GM18502 (cell line): Measurements from ENCODE around the gene SH3GL2.

Experiments
- ATAC-seq: cut with Tn5 transposase; IDR thresholded peaks from one replicate; pipeline ENCODE4 v1.9.1; 2021; ENCODE audit warnings: mild to moderate bottlenecking; ENCODE audit not compliant: unreplicated experiment, poor library complexity

SH3GL2 gene

DNA sequence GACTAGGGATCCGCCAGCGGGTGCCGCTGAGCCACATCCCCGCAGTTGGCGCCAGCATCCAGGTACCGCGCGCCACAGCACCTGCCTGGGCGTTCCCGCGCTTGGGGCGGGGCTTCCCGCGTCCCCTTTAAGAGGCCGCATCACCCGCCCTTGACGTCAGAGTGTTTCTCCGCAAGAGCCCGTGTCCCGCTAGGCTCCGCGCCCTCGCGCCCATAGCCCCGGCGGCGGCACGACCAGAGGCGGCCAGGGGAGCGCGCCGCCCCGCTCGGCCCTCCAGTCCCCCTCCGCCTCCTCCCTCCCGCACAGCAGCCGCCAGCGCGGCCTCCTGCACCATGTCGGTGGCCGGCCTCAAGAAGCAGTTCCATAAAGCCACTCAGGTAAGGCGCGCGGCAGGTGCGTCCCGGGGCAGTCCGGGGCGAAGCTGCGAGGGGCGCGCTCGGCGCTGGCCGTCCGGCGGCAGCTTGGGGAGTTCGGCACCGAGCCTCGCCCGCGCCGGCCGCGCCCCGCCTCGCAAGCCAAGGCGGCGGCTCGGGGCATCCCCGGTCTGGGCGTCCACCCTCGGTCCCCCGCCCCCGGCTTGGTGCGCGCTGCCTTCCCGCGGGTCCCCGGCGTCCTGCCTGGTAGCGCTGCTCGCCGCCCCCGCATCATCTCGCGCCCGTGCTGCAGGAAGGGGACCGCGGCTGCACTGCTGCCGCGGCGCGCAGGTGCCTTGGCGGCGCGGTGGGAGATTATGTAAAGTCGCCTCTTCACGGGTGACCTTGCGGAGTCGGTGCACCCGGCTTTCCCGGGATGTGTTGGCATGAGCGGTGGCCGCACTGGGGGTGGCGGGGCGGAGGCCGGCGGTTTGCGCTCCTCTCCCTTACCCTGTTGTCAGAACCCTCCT is at the start of gene SH3GL2:
Gene SH3GL2 (plus strand): TSS at position 156 of the 883 bp plus-strand sequence.
- peak; percentile 58 for ATAC-seq

DNA sequence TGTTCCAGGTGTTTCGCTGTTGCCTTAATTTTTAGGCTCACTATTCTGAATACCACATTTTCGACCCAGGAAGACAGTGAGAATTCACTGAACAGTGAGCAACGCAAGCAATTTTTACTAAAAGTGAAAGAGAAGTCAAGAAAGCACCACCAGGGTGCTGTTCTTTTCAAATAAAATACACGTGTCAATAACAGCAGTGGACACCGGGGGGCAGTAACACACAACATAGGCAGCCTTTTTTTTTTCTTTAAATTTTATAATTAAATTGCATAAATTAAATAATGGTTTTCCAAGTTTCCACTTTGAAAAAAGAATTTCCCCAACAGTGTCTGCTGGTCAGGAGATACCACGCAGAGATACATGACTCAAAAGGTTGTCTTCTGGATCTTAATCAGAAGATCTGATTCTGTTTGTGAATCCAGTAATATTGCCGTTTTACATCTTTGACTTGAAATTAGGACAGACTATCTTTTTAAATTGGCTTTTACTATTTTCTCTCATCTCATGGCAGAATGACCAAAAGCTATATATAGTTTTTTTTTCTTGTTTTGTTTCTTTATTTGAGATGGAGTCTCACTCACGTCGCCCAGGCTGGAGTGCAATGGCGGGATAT is 47.1 kb upstream of the SH3GL2 start:
- peak; percentile 96 for ATAC-seq

GRCh38 chr9:17532461-17532860 is 46.4 kb upstream of the SH3GL2 start:
- ATAC-seq: no peak

DNA sequence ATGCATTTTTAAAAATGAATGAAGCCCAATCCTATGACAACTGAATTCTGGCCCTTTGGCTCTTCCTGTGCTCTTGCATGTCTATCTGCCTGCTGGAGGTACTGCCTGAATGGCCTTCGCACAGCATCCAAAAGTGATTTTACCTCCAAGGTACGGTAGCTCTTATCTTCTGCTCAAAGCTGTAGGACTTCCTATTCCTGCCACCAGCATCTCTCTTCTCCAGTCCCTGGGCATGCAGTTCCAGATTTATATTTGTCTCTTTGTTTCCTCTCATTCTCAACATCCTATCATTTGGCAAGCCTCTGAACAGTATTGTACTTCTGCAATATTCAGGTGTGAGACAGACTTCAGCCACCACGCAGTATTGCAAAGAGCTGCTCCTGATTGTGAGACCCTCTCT is 43.7 kb upstream of the SH3GL2 start:
- ATAC-seq: no peak

DNA sequence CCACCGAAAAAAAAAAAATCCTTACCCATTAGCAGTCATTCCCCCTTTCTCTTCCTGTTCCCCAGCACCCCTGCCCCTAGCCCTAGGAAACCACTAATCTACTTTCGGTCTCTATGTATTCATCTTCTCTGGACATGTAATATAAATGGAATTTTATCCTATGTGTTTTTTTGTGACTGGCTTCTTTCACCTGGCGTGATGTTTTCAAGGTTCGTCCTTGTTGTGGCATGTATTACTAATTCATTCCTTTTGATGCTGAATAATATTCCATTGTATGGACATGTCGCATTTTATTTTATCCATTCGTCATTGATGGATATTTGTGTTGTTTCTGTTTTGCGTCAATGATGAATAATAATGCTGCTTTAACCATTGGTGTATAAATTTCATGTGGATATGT is 42.8 kb upstream of the SH3GL2 start:
- ATAC-seq: no peak

- no peak for ATAC-seq
These were observed 27.8 kb upstream of the SH3GL2 start for GRCh38 chr9:17551023-17551422.

DNA sequence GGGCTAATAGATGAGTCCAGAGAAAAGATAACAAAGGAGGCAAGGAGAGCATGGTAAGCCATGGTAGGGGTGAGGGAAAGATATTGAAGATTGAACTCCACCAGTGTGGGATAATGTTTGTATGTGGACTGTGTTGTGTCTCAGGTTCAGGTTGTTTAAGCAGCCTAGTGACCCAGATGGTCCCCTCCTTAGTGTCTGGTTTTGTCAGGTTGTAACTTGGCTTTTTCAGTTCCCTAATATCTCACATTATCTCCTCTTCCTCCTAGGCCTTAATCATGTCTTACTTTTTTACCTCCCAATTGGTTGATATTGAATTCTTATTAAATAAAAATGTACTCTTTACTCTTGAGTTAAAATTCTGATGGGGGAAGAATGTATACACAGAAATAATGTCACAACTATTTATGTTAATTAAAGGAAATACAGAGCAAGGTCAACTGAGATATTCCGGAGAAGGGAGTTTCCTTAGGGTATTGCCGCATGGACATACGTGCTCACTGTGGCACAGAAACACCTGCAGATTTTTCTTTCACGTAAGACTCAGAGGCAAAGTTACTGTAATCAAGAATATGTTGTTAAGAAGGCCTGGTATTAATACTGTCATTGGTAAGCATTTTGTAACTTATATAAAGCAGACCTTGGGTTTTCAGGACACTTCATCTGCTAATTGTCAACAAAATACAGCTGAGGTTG is 23.4 kb upstream of the SH3GL2 start:
- ATAC-seq: no peak

- ATAC-seq: no peak
These were observed 22.6 kb upstream of the SH3GL2 start for GRCh38 chr9:17556255-17556654.

- no peak for ATAC-seq
These were observed 21.9 kb upstream of the SH3GL2 start for GRCh38 chr9:17556935-17557334.

GRCh38 chr9:17571825-17572224 is 7.0 kb upstream of the SH3GL2 start:
- no peak for ATAC-seq

- ATAC-seq: no peak
These were observed 4.5 kb upstream of the SH3GL2 start for GRCh38 chr9:17574342-17574741.

DNA sequence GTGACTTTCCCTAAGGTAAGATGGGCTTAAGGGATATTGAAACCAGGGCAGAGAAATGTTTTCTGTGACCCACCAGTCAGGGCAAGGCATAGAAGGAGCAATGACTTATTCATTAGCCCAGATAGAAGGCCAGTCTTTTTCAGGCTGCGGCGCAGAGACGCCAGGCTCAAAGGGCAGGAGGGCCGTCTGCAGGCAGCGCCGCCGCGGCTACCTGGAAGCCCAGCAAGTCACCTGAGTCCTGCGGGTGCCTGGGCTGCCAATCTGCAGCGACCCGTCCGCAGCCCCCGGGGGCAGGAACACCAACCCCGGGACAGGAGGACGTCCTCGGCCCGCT is 322 bp upstream of the SH3GL2 start:
- ATAC-seq: peak; percentile 7

DNA sequence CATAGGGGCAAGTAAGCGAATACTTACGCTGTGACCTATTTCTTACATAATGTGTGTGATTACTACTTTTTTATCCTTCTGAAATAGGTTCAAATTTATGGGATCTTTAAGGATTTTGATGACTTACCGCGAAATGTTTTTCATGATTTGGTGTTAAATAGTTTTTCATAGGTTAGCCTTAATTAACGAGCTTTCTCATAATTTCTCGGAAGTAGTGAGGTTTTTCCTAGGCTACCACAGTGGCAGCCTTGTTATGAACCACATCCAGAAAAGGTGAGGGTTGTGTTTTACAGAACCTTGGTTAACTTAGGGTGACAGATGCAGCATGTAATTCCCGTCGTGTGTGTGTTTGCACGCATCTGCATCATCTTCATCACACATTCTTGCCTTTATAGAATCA is 1.3 kb downstream of the SH3GL2 start:
- ATAC-seq: no peak

DNA sequence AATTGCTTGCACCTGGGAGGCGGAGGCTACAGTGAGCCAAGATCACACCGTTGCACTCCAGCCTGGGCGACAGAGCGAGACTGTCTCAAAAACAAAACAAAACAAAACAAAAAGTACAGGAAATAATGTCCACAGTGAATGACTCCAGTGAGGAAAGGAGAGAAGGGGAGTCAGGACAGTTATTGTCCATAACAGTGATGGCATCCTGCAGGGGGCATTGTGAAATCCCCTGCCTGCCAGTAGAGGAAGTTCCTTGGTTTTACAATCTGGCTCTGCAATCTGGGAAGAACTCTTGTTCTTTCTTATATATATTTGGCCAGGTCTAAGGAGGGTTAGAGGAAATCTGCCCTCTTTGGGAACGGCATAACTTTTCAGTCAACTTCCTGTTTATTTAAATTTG is 8.2 kb downstream of the SH3GL2 start:
- ATAC-seq: no peak

GRCh38 chr9:17588395-17588794 is 9.5 kb downstream of the SH3GL2 start:
- no peak for ATAC-seq

DNA sequence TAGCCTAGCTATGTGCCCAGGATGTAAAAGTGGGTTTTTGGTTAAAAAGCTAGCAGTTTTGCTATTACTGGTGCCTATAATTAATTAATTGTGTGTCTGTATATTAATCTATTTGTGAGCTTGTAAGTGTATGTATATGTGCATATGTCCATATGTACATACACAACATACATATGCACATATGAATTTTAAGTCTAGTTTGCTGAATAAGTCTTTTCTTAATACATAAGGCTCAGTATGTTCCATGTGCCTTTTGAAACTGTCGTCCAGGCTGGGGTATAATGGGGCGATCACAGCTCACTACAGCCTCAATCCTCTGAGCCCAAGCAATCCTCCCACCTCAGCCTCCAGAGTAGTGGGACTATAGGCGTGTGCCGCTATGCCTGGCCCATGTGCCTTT is 10.1 kb downstream of the SH3GL2 start:
- ATAC-seq: no peak

DNA sequence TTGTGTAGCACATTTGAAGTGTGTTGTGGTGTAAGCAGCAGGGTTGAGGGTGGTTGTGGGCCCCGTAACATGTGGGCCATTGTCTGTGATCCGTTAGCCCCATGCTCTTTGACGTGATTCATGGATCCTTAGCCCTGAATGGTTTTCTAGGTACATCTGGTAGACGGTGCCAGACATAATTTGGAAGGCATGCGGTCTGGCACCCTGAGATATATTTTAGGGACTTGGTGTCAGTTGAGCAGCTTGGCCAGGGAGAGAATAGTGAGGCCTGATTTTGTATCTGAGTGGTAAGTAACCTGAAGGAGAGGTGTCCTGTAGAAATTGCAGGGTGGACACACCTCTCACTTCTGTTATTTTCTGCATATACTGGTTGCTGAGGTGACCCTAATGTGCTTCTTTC is 10.9 kb downstream of the SH3GL2 start:
- no peak for ATAC-seq

DNA sequence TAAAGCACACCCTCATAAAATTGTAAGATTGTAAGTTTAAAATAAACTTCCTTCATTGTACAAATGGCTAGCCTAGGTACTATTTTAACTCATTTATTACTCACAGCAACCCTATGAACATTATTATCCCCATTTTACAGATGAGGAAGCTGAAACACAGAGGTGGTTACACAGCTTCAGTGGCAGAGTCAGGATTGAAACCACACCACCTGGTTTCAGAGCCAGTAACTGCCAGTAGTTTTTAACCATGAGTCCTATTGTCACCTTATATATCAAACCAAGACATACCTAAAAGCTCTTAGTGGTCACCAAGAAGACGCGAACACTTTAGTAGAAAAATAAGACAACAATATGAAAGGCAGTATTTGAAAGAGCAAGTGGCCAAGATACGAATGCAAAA is 16.1 kb downstream of the SH3GL2 start:
- no peak for ATAC-seq

- ATAC-seq: no peak
These were observed 19.1 kb downstream of the SH3GL2 start for GRCh38 chr9:17597977-17598376.

DNA sequence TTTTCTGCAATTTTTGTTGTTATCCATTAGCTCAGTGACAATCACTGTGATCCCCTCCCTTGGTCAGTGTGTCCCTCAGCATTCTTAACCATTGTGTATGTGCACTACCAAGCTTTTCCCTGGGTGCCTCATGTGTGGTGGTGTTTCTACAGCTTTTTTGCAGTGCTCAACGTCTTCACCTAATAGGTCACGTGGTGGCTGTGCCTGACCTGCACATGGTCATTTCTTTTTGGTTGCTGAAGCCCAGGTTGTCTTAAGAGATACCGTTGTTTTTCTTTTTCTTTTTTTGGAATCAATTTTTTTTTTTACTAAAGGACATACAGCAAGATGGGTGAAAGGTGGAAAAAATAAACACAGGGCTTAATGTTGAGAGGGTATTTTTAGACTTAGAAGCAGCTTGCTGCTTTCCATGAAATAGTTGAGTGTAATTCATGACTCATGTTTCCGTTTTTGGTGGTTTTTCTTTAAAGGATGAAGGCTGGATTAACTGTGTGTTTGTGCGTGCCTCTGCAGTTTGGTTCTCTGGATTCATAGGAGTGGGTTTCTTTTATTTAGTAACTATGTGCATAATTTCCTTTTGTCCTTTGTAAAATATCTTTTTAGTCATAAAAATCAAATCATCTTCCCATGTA is 22.2 kb downstream of the SH3GL2 start:
- ATAC-seq: no peak

GRCh38 chr9:17604556-17604955 is 25.7 kb downstream of the SH3GL2 start:
- no peak for ATAC-seq
